Measurements from ENCODE around the gene CDKN1B.

Gene CDKN1B

GRCh38 chr12:12759234-12759915 is 42.2 kb downstream of the CDKN1B start:
- no peak for TF ChIP-seq CTCF (IDR thresholded peaks at IDR 0.05; ENCODE audit: low read depth, low read length)
- H3K4me3 ChIP-seq (ENCODE audit: low read depth, low read length) = no peak overlapping the region
- no peaks in the 10 kb centered on the region for H3K36me3 ChIP-seq
- peaks cover 5% of the 10 kb centered on the region; the same call in 1 of the 2 replicates for H3K4me1 ChIP-seq
- no peaks in the 10 kb centered on the region for H3K9me3 ChIP-seq
- no peaks in the 10 kb centered on the region for H3K27me3 ChIP-seq
- no peak for DNase-seq

GRCh38 chr12:12764824-12765223 is 47.7 kb downstream of the CDKN1B start:
- Histone ChIP-seq H3K9me3 (no peaks in the 10 kb centered on the region; the same call in 1 of the 2 replicates), H3K4me3 (ENCODE audit: low read depth, low read length) (no peak overlapping the region), H3K27me3 (no peaks in the 10 kb centered on the region), H3K36me3 (no peaks in the 10 kb centered on the region), H3K4me1 (no peaks in the 10 kb centered on the region)
- no peak for TF ChIP-seq CTCF (IDR thresholded peaks at IDR 0.05; ENCODE audit: low read depth, low read length)
- no peak for DNase-seq

- no peak for DNase-seq
- no peaks in the 10 kb centered on the region for H3K36me3 ChIP-seq
- no peaks in the 10 kb centered on the region; the same call in 1 of the 2 replicates for H3K9me3 ChIP-seq
- no peaks in the 10 kb centered on the region for H3K4me1 ChIP-seq
- no peaks in the 10 kb centered on the region for H3K27me3 ChIP-seq
- H3K4me3 ChIP-seq (ENCODE audit: low read depth, low read length) = no peak overlapping the region
- no peak for TF ChIP-seq CTCF (IDR thresholded peaks at IDR 0.05; ENCODE audit: low read depth, low read length)
Measured at GRCh38 chr12:12770262-12770661, 53.1 kb downstream of the CDKN1B start.

Measured in BE2C (cell line).